Astrocyte of the cerebellum (primary cell): ENCODE data around the gene TCN2.

ENCODE experiments used
- DNase-seq: peaks from one replicate; pipeline ENCODE4 v3.0.0-alpha.2; 2011; ENCODE audit warnings: low read depth
- H3K4me3 ChIP-seq: 2 replicates; pipeline ENCODE4 v1.5.1; 2011; ENCODE audit warnings: mild to moderate bottlenecking, low read depth, low read length, moderate library complexity
- in situ Hi-C: cut with HindIII; loops from 2 replicates; pipeline ENCODE4 v1.10.0; 2017; ENCODE audit warnings: low sequenced_read_pairs
- TF ChIP-seq, protein P1 (sequence below): IDR thresholded peaks from 2 replicates; pipeline ENCODE4 v1.5.1; 2012; ENCODE audit warnings: low read length, low read depth, moderate library complexity, mild to moderate bottlenecking; ENCODE audit errors: missing control alignments

Gene TCN2

DNA sequence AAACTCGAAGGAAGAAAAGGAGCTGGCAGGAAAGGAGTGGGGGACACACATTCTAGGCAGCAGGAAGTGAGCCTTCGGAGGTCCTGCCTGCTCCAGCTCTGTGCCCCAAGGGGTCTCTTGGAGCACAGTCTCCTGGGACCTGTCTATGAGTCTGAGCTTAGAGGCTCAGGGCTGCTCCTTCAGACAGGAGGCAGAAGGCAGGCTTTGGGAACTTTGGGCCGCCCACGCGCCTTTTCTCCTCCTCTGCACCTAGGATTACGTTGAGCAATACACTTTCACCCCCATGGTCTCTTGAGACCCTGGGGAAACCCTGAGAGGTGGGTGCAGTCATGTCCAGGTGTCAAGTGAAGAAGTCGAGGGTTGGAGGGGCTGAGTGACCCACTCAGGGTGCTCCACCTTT is 965 bp downstream of the TCN2 start:
- H3K4me3 ChIP-seq = peak overlapping the region; percentile 54
- in situ Hi-C loops = no loop called here
- no peak for DNase-seq
- TF ChIP-seq, protein P1, sequence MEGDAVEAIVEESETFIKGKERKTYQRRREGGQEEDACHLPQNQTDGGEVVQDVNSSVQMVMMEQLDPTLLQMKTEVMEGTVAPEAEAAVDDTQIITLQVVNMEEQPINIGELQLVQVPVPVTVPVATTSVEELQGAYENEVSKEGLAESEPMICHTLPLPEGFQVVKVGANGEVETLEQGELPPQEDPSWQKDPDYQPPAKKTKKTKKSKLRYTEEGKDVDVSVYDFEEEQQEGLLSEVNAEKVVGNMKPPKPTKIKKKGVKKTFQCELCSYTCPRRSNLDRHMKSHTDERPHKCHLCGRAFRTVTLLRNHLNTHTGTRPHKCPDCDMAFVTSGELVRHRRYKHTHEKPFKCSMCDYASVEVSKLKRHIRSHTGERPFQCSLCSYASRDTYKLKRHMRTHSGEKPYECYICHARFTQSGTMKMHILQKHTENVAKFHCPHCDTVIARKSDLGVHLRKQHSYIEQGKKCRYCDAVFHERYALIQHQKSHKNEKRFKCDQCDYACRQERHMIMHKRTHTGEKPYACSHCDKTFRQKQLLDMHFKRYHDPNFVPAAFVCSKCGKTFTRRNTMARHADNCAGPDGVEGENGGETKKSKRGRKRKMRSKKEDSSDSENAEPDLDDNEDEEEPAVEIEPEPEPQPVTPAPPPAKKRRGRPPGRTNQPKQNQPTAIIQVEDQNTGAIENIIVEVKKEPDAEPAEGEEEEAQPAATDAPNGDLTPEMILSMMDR = no peak

DNA sequence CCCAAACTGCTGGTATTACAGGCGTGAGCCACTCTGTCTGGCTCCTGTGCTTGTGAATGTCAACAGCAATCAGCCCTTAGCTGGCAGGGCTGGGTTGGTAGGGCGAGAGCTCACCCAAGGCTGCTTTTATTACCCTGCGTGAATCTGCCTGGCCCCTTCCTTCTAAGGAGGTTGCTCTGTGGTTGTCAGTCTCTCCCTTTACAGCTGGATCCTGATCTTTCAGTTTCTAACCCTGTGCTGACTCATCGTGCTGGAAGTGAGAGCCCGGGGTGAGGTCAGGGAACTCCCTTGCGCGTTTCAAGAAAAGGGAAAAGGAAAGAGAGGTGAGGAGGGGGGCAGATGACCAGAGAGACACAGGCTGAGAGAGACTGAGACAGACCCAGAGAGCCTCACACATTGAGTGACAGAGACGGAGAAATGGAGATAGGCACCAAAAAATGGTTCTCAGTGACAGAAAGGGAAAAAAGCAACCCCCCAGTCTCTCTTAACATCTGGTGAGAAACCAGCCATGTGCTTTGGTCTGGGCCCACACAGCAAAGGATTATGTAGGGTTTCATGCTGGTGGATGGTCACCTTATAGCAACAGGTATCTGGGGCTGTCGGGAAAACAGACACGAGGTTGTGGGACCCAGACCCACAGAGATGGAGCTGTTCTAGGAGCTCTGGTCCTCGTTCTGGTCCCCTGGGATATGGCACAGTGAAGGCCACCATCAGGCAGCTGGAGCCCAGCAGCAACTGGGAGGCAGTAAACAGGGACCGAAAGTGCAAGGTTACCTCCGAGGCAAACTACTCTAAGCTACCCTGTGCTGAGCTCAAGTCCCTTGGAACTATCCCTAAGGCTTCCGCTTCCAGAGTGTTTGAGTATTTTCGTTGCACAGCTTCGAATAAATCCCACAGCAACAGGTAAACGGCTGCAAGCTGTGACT is 2.5 kb downstream of the TCN2 start:
- peak; percentile 37 for DNase-seq
- in situ Hi-C loops = no loop called here
- H3K4me3 ChIP-seq = no peak overlapping the region
- TF ChIP-seq, protein P1 = no peak

DNA sequence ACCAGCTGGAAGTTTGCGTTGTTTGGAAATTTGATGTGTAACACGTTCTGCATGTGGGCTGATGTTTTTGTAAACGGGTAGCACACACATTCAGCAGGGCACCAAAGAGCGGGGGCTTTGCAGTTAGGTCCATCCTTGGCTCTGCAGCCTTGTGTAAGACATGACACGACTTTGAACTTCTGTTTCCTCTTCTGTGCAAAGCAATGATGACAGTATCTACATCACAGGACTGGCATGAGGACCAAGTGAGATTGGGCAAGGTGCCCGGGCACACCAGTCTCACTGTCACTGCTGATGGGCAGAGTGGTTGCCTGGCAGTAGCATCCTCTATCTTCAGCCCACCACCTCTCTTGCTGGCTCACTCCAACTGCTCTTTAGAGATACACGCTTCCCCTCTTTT is 3.3 kb downstream of the TCN2 start:
- in situ Hi-C loops = no loop called here
- no peak for DNase-seq
- TF ChIP-seq, protein P1 = no peak
- no peak overlapping the region for H3K4me3 ChIP-seq

DNA sequence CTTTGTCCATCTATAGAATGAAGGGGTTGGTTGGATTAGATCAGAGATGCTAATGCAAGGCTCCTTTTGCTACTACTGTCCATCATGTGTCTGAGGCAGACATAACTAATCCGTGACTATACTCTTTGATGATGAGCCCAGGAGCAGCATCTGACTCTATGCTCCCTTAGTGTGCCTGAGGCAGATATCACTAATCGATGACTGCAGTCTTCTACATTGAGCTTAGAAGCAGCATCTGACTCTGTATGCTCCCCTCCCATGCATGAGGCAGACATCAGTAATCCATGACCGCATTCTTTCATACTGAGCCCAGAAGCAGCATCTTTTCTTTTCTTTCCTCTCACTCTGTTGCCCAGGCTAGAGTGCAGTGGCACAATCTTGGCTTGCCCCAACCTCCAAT is 4.2 kb downstream of the TCN2 start:
- in situ Hi-C loops = no loop called here
- TF ChIP-seq, protein P1 = no peak
- DNase-seq = no peak
- H3K4me3 ChIP-seq = no peak overlapping the region

DNA sequence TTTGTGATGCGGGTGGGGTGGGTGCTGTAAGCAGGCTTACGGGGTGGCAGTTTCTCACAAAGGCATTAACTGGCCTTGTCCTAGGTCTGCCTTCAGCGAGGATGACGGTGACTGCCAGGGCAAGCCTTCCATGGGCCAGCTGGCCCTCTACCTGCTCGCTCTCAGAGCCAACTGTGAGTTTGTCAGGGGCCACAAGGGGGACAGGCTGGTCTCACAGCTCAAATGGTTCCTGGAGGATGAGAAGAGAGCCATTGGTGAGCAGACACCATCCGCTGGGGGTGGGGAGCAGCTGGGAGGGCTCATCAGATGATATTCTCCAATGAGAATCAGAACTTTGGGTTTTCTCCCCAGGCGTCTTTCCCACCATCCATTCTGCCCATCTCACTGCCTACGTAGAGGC is 5.8 kb downstream of the TCN2 start:
- in situ Hi-C loops = no loop called here
- TF ChIP-seq, protein P1 = no peak
- no peak overlapping the region for H3K4me3 ChIP-seq
- DNase-seq = no peak

DNA sequence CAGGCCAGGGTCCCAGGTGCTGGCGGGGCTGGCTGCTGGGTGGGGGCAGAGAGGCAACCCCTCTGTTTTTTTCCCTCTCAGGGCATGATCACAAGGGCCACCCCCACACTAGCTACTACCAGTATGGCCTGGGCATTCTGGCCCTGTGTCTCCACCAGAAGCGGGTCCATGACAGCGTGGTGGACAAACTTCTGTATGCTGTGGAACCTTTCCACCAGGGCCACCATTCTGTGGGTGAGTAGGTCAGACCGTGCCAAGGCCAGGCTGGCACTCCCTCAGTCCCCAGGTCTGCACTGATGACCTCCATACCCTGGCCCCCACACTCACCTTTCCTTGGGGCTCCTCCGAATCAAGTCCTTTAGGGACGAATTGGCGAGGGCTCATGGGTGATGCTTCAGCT is 7.3 kb downstream of the TCN2 start:
- TF ChIP-seq, protein P1 = no peak
- no peak overlapping the region for H3K4me3 ChIP-seq
- DNase-seq = no peak
- in situ Hi-C loops = no loop called here
